WERI-Rb-1 (cell line): Measurements from ENCODE around the gene SUSD2.

Source experiments
- DNase-seq: peaks from one replicate; pipeline ENCODE4 v3.0.0-alpha.2; 2020
- H3K27ac ChIP-seq: fragments of 250-450 bp; sonication (Bioruptor Pico); 2 replicates; pipeline ENCODE4 v1.5.1; 2020; ENCODE audit warnings: mild to moderate bottlenecking, moderate library complexity
- H3K27me3 ChIP-seq: fragments of 250-450 bp; sonication (Bioruptor Pico); 2 replicates; pipeline ENCODE4 v1.5.1; 2021; ENCODE audit warnings: mild to moderate bottlenecking, low read depth, moderate library complexity; ENCODE audit not compliant: insufficient read depth, severe bottlenecking
- H3K36me3 ChIP-seq: fragments of 250-450 bp; sonication (Bioruptor Pico); 2 replicates; pipeline ENCODE4 v1.5.1; 2020; ENCODE audit warnings: mild to moderate bottlenecking, moderate library complexity
- H3K4me3 ChIP-seq: 2 replicates; pipeline ENCODE4 v1.5.1; 2011; ENCODE audit warnings: low read depth, mild to moderate bottlenecking, control low read depth, low read length
- H3K9me3 ChIP-seq: fragments of 250-450 bp; sonication (Bioruptor Pico); 2 replicates; pipeline ENCODE4 v1.5.1; 2021; ENCODE audit warnings: mild to moderate bottlenecking, moderate library complexity; ENCODE audit not compliant: severe bottlenecking
- CTCF ChIP-seq: IDR thresholded peaks from 2 replicates; pipeline ENCODE4 v1.5.1; 2011; ENCODE audit warnings: low read depth, mild to moderate bottlenecking, control low read depth, inconsistent platforms, low read length

SUSD2 gene

GRCh38 chr22:24164940-24165339 lies 16.3 kb upstream of the SUSD2 start:
- DNase-seq: no peak
- peaks cover 59% of the 10 kb centered on the region for H3K36me3 ChIP-seq
- H3K27ac ChIP-seq: no peak overlapping the region
- no peak overlapping the region for H3K4me3 ChIP-seq
- H3K27me3 ChIP-seq: no peaks in the 10 kb centered on the region
- no peak for TF ChIP-seq CTCF
- H3K9me3 ChIP-seq: no peaks in the 10 kb centered on the region

GRCh38 chr22:24165673-24166072 lies 15.6 kb upstream of the SUSD2 start:
- peaks cover 52% of the 10 kb centered on the region for H3K36me3 ChIP-seq
- no peaks in the 10 kb centered on the region for H3K27me3 ChIP-seq
- no peaks in the 10 kb centered on the region for H3K9me3 ChIP-seq
- no peak for TF ChIP-seq CTCF
- H3K27ac ChIP-seq: no peak overlapping the region
- no peak for DNase-seq
- H3K4me3 ChIP-seq: no peak overlapping the region

- H3K27me3 ChIP-seq: no peaks in the 10 kb centered on the region
- no peak for TF ChIP-seq CTCF
- H3K27ac ChIP-seq: no peak overlapping the region
- no peak for DNase-seq
- no peaks in the 10 kb centered on the region for H3K9me3 ChIP-seq
- H3K36me3 ChIP-seq: peaks cover 55% of the 10 kb centered on the region
- H3K4me3 ChIP-seq: no peak overlapping the region
These were observed 14.5 kb upstream of the SUSD2 start for GRCh38 chr22:24166811-24167210.

GRCh38 chr22:24169439-24170058 lies 11.7 kb upstream of the SUSD2 start:
- Histone ChIP-seq H3K9me3 (no peaks in the 10 kb centered on the region), H3K36me3 (peaks cover 67% of the 10 kb centered on the region), H3K27ac (no peak overlapping the region), H3K4me3 (no peak overlapping the region), H3K27me3 (no peaks in the 10 kb centered on the region)
- no peak for TF ChIP-seq CTCF
- DNase-seq: no peak

- Histone ChIP-seq H3K4me3 (no peak overlapping the region), H3K9me3 (no peaks in the 10 kb centered on the region), H3K36me3 (peaks cover 64% of the 10 kb centered on the region), H3K27ac (no peak overlapping the region), H3K27me3 (no peaks in the 10 kb centered on the region)
- DNase-seq: no peak
- TF ChIP-seq CTCF: no peak
These were observed 11.1 kb upstream of the SUSD2 start for GRCh38 chr22:24170188-24170587.

GRCh38 chr22:24170632-24171031 lies 10.7 kb upstream of the SUSD2 start:
- H3K9me3 ChIP-seq: no peaks in the 10 kb centered on the region
- DNase-seq: no peak
- H3K27me3 ChIP-seq: no peaks in the 10 kb centered on the region
- H3K36me3 ChIP-seq: peaks cover 62% of the 10 kb centered on the region
- TF ChIP-seq CTCF: no peak
- no peak overlapping the region for H3K27ac ChIP-seq
- H3K4me3 ChIP-seq: no peak overlapping the region
